Liver (tissue), 9 donors: ENCODE measurements around the gene ZNF827. TPM values are rescaled to one million over a fixed set of nuclear protein-coding genes. Genes with fewer than 3 reads are reported as not detected.

Source experiments
- DNase-seq: peaks from one replicate; pipeline ENCODE4 v3.0.0-alpha.2; 2017; ENCODE audit warnings: low spot score
- H3K27ac ChIP-seq, 2 donors: one replicate each; pipeline ENCODE4 v1.7.0; 2013; ENCODE audit warnings: inconsistent platforms in 2 of 2, low read length in 2 of 2, control low read depth in 1 of 2, low read depth in 1 of 2, mild to moderate bottlenecking in 1 of 2
- H3K27me3 ChIP-seq, 4 donors: one replicate each; pipeline versions ENCODE4 v1.6.1 to v1.7.0; 2013; ENCODE audit warnings: low read length in 3 of 4, inconsistent platforms in 1 of 4, mild to moderate bottlenecking in 1 of 4, moderate library complexity in 1 of 4; ENCODE audit not compliant: control insufficient read depth in 4 of 4, insufficient read depth in 4 of 4
- H3K36me3 ChIP-seq, 4 donors: one replicate each; pipeline versions ENCODE4 v1.6.1 to v1.7.0; 2013; ENCODE audit warnings: low read length in 3 of 4, mild to moderate bottlenecking in 3 of 4, low read depth in 1 of 4, moderate library complexity in 1 of 4; ENCODE audit not compliant: control insufficient read depth in 4 of 4, insufficient read depth in 3 of 4
- H3K4me1 ChIP-seq, 4 donors: one replicate each; pipeline versions ENCODE4 v1.6.1 to v1.7.0; 2013; ENCODE audit warnings: low read length in 3 of 4, mild to moderate bottlenecking in 3 of 4, moderate library complexity in 1 of 4; ENCODE audit not compliant: control insufficient read depth in 4 of 4, insufficient read depth in 4 of 4
- H3K4me3 ChIP-seq, 3 donors: one replicate each; pipeline versions ENCODE4 v1.6.1 to v1.7.0; 2013; ENCODE audit warnings: low read length in 3 of 3, control low read depth in 1 of 3, low read depth in 1 of 3, mild to moderate bottlenecking in 1 of 3
- H3K9ac ChIP-seq, 2 donors: one replicate each; pipeline ENCODE4 v1.7.0; 2013; ENCODE audit warnings: low read length in 2 of 2, mild to moderate bottlenecking in 2 of 2, moderate library complexity in 2 of 2, control low read depth in 1 of 2, low read depth in 1 of 2
- H3K9me3 ChIP-seq, 4 donors: one replicate each; pipeline versions ENCODE4 v1.6.1 to v1.7.0; 2013; ENCODE audit warnings: low read length in 3 of 4; ENCODE audit not compliant: control insufficient read depth in 4 of 4
- ATF3 ChIP-seq: IDR thresholded peaks from 2 replicates; pipeline ENCODE4 v1.6.1; 2016; ENCODE audit warnings: antibody characterized with exemption
- CTCF ChIP-seq: fragments of 150-350 bp; IDR thresholded peaks from 2 replicates; pipeline ENCODE4 v1.5.1; 2017; ENCODE audit warnings: improper control_type of control experiment, low read depth, low read length; ENCODE audit not compliant: missing input control
- EGR1 ChIP-seq, 2 donors: IDR thresholded peaks; 2 replicates each; pipeline ENCODE4 v1.6.1; 2016 to 2018; ENCODE audit warnings: antibody characterized with exemption in 2 of 2, low read depth in 2 of 2
- FOXA1 ChIP-seq: IDR thresholded peaks from 2 replicates; pipeline ENCODE4 v1.6.1; 2016; ENCODE audit warnings: antibody characterized with exemption
- FOXA2 ChIP-seq: IDR thresholded peaks from 2 replicates; pipeline ENCODE4 v1.6.1; 2016; ENCODE audit warnings: antibody characterized with exemption
- GABPA ChIP-seq, 2 donors: IDR thresholded peaks in 1 of 2; conservative IDR thresholded peaks in 1 of 2; 2 replicates each; pipeline ENCODE4 v1.6.1; 2016; ENCODE audit warnings: antibody characterized with exemption in 2 of 2, mild to moderate bottlenecking in 1 of 2, moderate library complexity in 1 of 2
- JUND ChIP-seq, 2 donors: IDR thresholded peaks; 2 replicates each; pipeline ENCODE4 v1.6.1; 2016; ENCODE audit warnings: antibody characterized with exemption in 2 of 2
- RAD21 ChIP-seq, 2 donors: IDR thresholded peaks; 2 replicates each; pipeline ENCODE4 v1.6.1; 2016; ENCODE audit warnings: antibody characterized with exemption in 2 of 2, mild to moderate bottlenecking in 2 of 2
- REST ChIP-seq: IDR thresholded peaks from 2 replicates; pipeline ENCODE4 v1.6.1; 2016; ENCODE audit warnings: antibody characterized with exemption, mild to moderate bottlenecking
- YY1 ChIP-seq: IDR thresholded peaks from 2 replicates; pipeline ENCODE4 v1.6.1; 2016; ENCODE audit warnings: antibody characterized with exemption, mild to moderate bottlenecking
- ZBTB33 ChIP-seq: IDR thresholded peaks from 2 replicates; pipeline ENCODE4 v1.6.1; 2016; ENCODE audit warnings: antibody characterized with exemption
- WGBS: extraction: QIAGEN DNeasy Blood & Tissue Kit; methylation state at CpG from one replicate; pipeline ENCODE4 v1.1.7; 2013; 5-methylcytosine and 5-hydroxymethylcytosine counted together
- polyA plus RNA-seq, 2 donors: library from polyadenylated mRNA; stranded (reverse) in 1 of 2; unstranded in 1 of 2; fragments of 200-250 nt in 1 of 2; fragments of >200 nt in 1 of 2; fragmentation: Nextera tagmentation in 1 of 2; extraction: Ambion mirVana in 1 of 2; gene quantifications; one replicate each; pipeline versions ENCODE4 v1.2.1 to v1.2.3, GENCODE V29; 2013 to 2015
- total RNA-seq, 2 donors: library from RNA; depleted of rRNA; stranded (reverse); fragments of >200 nt; gene quantifications; one replicate each; pipeline ENCODE4 v1.2.3, GENCODE V29; 2014
- donor health status: healthy.
- donor health status: healthy.
- donor health status: healthy.
- donor health status: healthy.
- donor health status: healthy.

The ZNF827 gene
- total and polyA plus RNA-seq, 4 donors = 0.46 to 2.9 (median 1.2) TPM

- TF ChIP-seq GABPA (IDR thresholded peaks at IDR 0.05 in 1 of 2, conservative IDR thresholded peaks at IDR 0.05 in 1 of 2) = no peak
Observed at GRCh38 chr4:145939441-145939750, 773 bp upstream of the ZNF827 start (continued).

- no peaks in the 10 kb centered on the region for H3K36me3 ChIP-seq
- DNase-seq = peak; percentile 36
- H3K9ac ChIP-seq = peak overlapping the region; percentile 26 to 66
- WGBS = 2% methylated on average over 18 of the region's 18 CpGs
- peaks cover 3 to 15% (median 9%) of the 10 kb centered on the region in 4 donors for H3K4me1 ChIP-seq
- no peaks in the 10 kb centered on the region for H3K27me3 ChIP-seq
- H3K27ac ChIP-seq = peak overlapping the region; percentile 36 to 54
- TF ChIP-seq FOXA1 (no peak), RAD21 (IDR thresholded peaks at IDR 0.05) (no peak), ZBTB33 (no peak), YY1 (peak; percentile 52)
- H3K9me3 ChIP-seq = no peaks in the 10 kb centered on the region
- H3K4me3 ChIP-seq = peak overlapping the region; percentile 47 to 90 (median 82)
Observed at GRCh38 chr4:145937971-145938611, 532 bp downstream of the ZNF827 start.

- under 1% methylated on average over 95 of the region's 95 CpGs for WGBS
- peaks cover 3 to 15% (median 9%) of the 10 kb centered on the region in 4 donors for H3K4me1 ChIP-seq
Observed at GRCh38 chr4:145936997-145937901, 1.4 kb downstream of the ZNF827 start.

More at GRCh38 chr4:145936997-145937901, 1.4 kb downstream of the ZNF827 start:
- H3K27me3 ChIP-seq = no peaks in the 10 kb centered on the region
- TF ChIP-seq JUND (IDR thresholded peaks at IDR 0.05) (no peak), CTCF (no peak), ATF3 (no peak), FOXA2 (no peak), EGR1 (IDR thresholded peaks at IDR 0.05; ENCODE audit: low read depth in 2 of 2) (no peak), REST (no peak)
- H3K9me3 ChIP-seq = no peaks in the 10 kb centered on the region
- peak overlapping the region; percentile 54 to 90 (median 82) for H3K4me3 ChIP-seq
- peak overlapping the region; percentile 36 to 64 for H3K27ac ChIP-seq
- no peaks in the 10 kb centered on the region for H3K36me3 ChIP-seq
- H3K9ac ChIP-seq = no peak overlapping the region
- peak; percentile 62 for DNase-seq
